Retinal pigment epithelial cell (primary cell): ENCODE results near the gene ZNF782.
"Not testable (repeated sequence)": the region's sequence is repeated elsewhere in the genome, so short reads cannot be mapped to it uniquely, and the experiment has no call there.

ENCODE experiments used
- DNase-seq: peaks from one replicate; pipeline ENCODE4 v3.0.0-alpha.2; 2010; ENCODE audit warnings: low read depth
- H3K4me3 ChIP-seq: 2 replicates; pipeline ENCODE4 v1.5.1; 2011; ENCODE audit warnings: mild to moderate bottlenecking, low read length, control low read depth, moderate library complexity
- CTCF ChIP-seq: conservative IDR thresholded peaks from 2 replicates; pipeline ENCODE4 v1.5.1; 2011; ENCODE audit warnings: low read depth, low read length, control low read depth, inconsistent platforms

The ZNF782 gene

GRCh38 chr9:96877269-96877668, 23.0 kb upstream of the ZNF782 start:
- no peak for DNase-seq
- no peak for TF ChIP-seq CTCF
- H3K4me3 ChIP-seq, result peak overlapping the region; percentile 49

GRCh38 chr9:96875461-96876142, 21.3 kb upstream of the ZNF782 start:
- DNase-seq, result peak; percentile 67
- peak overlapping the region; percentile 67 for H3K4me3 ChIP-seq
- TF ChIP-seq CTCF, result peak; percentile 50

- DNase-seq, result no peak
- no peak for TF ChIP-seq CTCF
- peak overlapping the region; percentile 67 for H3K4me3 ChIP-seq
These were observed 20.7 kb upstream of the ZNF782 start for GRCh38 chr9:96874947-96875460.

- H3K4me3 ChIP-seq, result no peak overlapping the region
- TF ChIP-seq CTCF, result no peak
- no peak for DNase-seq
These were observed 20.0 kb upstream of the ZNF782 start for GRCh38 chr9:96874201-96874785.

- TF ChIP-seq CTCF, result no peak
- no peak for DNase-seq
- no peak overlapping the region for H3K4me3 ChIP-seq
These were observed 16.9 kb upstream of the ZNF782 start for GRCh38 chr9:96871176-96871575.

GRCh38 chr9:96868709-96869108, 14.4 kb upstream of the ZNF782 start:
- no peak for DNase-seq
- TF ChIP-seq CTCF, result no peak
- H3K4me3 ChIP-seq, result no peak overlapping the region

- no peak for DNase-seq
- TF ChIP-seq CTCF, result no peak
- H3K4me3 ChIP-seq, result no peak overlapping the region
These were observed 12.9 kb upstream of the ZNF782 start for GRCh38 chr9:96867079-96867804.

- H3K4me3 ChIP-seq, DNase-seq: not testable (repeated sequence)
These were observed 10.9 kb upstream of the ZNF782 start for GRCh38 chr9:96865240-96865639.
